ENCODE measurements around the gene LRRC61.
A peak's percentile ranks its signal among the peaks of the same experiment; 100 is the strongest.
"Not testable (repeated sequence)": the region's sequence is repeated elsewhere in the genome, so short reads cannot be mapped to it uniquely, and the experiment has no call there.

Gene LRRC61

GRCh38 chr7:150322833-150323681 is at the start of gene LRRC61, which contains the start of gene ACTR3C:
Gene LRRC61 (plus strand): TSS chr7:150323355. CDS start chr7:150336862, 13,507 bp downstream.
Gene ACTR3C (minus strand): TSS chr7:150323545. CDS start chr7:150295296, 28,249 bp downstream.
- DNase-seq (ENCODE audit: low read depth in 2 of 2): peak; percentile 58 to 67

- DNase-seq (ENCODE audit: low read depth in 2 of 2): not testable (repeated sequence)
These were observed 46.9 kb upstream of the LRRC61 start for GRCh38 chr7:150276132-150276695.

GRCh38 chr7:150278383-150278782 is 44.8 kb upstream of the LRRC61 start:
- DNase-seq (ENCODE audit: low read depth in 2 of 2): not testable (repeated sequence)

GRCh38 chr7:150281681-150282403 is 41.3 kb upstream of the LRRC61 start:
- not testable (repeated sequence) for DNase-seq (ENCODE audit: low read depth in 2 of 2)

- not testable (repeated sequence) for DNase-seq (ENCODE audit: low read depth in 2 of 2)
These were observed 40.0 kb upstream of the LRRC61 start for GRCh38 chr7:150283111-150283510.

GRCh38 chr7:150283608-150284007 is 39.5 kb upstream of the LRRC61 start:
- not testable (repeated sequence) for DNase-seq (ENCODE audit: low read depth in 2 of 2)

GRCh38 chr7:150285849-150286754 is 37.1 kb upstream of the LRRC61 start:
- not testable (repeated sequence) for DNase-seq (ENCODE audit: low read depth in 2 of 2)

- not testable (repeated sequence) for DNase-seq (ENCODE audit: low read depth in 2 of 2)
These were observed 35.3 kb upstream of the LRRC61 start for GRCh38 chr7:150287815-150288214.

GRCh38 chr7:150288816-150289215 is 34.3 kb upstream of the LRRC61 start:
- DNase-seq (ENCODE audit: low read depth in 2 of 2): not testable (repeated sequence)

- DNase-seq (ENCODE audit: low read depth in 2 of 2): not testable (repeated sequence)
These were observed 32.8 kb upstream of the LRRC61 start for GRCh38 chr7:150290317-150290716.

- DNase-seq (ENCODE audit: low read depth in 2 of 2): not testable (repeated sequence)
These were observed 28.1 kb upstream of the LRRC61 start for GRCh38 chr7:150295027-150295426.

- not testable (repeated sequence) for DNase-seq (ENCODE audit: low read depth in 2 of 2)
These were observed 27.5 kb upstream of the LRRC61 start for GRCh38 chr7:150295614-150296013.

GRCh38 chr7:150296802-150297201 is 26.4 kb upstream of the LRRC61 start:
- DNase-seq (ENCODE audit: low read depth in 2 of 2): not testable (repeated sequence)

GRCh38 chr7:150297978-150298377 is 25.2 kb upstream of the LRRC61 start:
- not testable (repeated sequence) for DNase-seq (ENCODE audit: low read depth in 2 of 2)

- DNase-seq (ENCODE audit: low read depth in 2 of 2): not testable (repeated sequence)
These were observed 20.2 kb upstream of the LRRC61 start for GRCh38 chr7:150302908-150303310.

GRCh38 chr7:150304499-150305258 is 18.5 kb upstream of the LRRC61 start:
- not testable (repeated sequence) for DNase-seq (ENCODE audit: low read depth in 2 of 2)

GRCh38 chr7:150305259-150305902 is 17.8 kb upstream of the LRRC61 start:
- not testable (repeated sequence) for DNase-seq (ENCODE audit: low read depth in 2 of 2)

- not testable (repeated sequence) for DNase-seq (ENCODE audit: low read depth in 2 of 2)
These were observed 17.3 kb upstream of the LRRC61 start for GRCh38 chr7:150305903-150306284.

GRCh38 chr7:150306377-150306776 is 16.8 kb upstream of the LRRC61 start:
- DNase-seq (ENCODE audit: low read depth in 2 of 2): not testable (repeated sequence)

- no peak for DNase-seq (ENCODE audit: low read depth in 2 of 2)
These were observed 16.0 kb upstream of the LRRC61 start for GRCh38 chr7:150307129-150307528.

Measured in stimulated activated CD8-positive, alpha-beta memory T cell treated with anti-CD3 and anti-CD28 coated beads, Interleukin-2, amount 100 ng/mL, for 48 hours (primary cell).